Fibroblast of skin of right quadriceps (primary cell): ENCODE measurements around the gene HIVEP2.

Experiments
- DNase-seq: peaks from one replicate; pipeline ENCODE4 v3.0.0-alpha.2; 2013

Gene HIVEP2

GRCh38 chr6:142887517-142887916, 57.5 kb downstream of the HIVEP2 start:
- DNase-seq, result no peak

- DNase-seq, result peak; percentile 63
Measured at GRCh38 chr6:142886431-142887170, 58.4 kb downstream of the HIVEP2 start.

DNA sequence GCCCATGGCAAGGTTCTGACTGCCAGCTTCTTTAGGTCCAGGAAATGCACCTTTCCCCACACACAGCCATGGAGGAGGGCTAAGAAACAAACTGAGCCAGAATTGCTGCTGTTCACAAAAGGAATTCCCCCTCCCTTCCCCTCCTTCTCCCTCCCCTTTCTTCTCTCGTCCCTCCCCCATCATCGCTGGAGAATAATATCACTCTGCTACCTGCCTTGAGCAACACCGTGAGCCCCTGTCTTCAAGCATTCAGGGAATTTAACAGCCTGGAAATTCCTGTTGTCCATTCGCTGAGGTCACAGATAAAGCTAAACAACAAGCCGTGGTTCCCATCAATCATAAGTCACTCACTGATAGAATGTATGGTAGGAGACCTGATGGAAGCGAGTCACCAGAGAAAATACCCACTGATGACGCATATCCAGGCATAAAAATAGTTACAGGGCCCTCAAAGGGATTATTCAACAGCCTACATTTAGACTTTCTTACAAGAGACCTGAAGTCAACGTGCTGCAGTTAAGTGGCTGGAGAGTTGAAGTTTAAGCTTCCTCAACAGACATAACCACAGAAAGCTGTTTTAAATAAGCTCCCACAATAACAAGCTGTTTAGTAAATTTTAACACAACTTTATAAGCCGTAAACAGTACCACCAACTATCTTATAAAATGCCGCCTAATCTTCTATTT, 59.7 kb downstream of the HIVEP2 start:
- DNase-seq, result peak; percentile 99

GRCh38 chr6:142884214-142885035, 60.6 kb downstream of the HIVEP2 start:
- no peak for DNase-seq

GRCh38 chr6:142883011-142883410, 62.0 kb downstream of the HIVEP2 start:
- DNase-seq, result peak; percentile 81

- no peak for DNase-seq
Measured at GRCh38 chr6:142881761-142882160, 63.2 kb downstream of the HIVEP2 start.

DNA sequence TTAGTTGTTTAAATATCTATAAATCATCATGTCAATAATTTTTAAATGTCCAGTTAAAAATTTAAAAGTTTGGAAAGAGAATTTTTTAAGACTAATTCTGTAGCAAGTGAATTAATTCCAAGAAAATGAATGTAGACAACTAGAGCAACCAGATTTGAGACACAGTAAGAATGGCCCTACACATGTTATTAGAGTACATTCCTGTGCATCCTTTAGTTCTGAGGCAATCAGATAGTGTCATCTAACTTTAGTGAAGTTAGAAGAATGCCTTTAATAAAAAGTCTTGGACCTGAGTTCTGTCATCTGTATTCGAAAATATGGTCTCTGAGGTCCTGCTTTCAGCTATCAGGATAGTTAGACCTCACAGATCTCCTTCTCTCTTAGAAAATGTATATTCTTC, 63.7 kb downstream of the HIVEP2 start:
- no peak for DNase-seq

DNA sequence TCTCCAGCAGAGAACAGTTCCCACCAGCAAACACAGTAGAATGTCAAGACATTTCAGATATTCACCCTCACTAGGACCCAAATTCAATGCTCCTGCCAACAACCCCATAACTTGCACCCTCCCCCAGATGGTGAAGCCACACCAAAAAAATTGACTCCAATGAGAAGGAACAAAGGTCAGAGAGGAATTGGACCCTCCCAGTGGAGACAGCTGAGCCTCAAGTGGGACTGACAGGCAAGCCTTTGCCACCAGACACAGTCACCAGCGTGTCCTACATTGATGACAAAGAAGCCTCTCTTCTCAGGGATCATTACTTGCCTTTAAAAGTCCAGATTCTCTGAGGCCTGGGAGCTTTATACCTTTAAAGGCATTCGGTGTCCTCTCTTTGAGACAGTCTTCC, 64.8 kb downstream of the HIVEP2 start:
- no peak for DNase-seq

DNA sequence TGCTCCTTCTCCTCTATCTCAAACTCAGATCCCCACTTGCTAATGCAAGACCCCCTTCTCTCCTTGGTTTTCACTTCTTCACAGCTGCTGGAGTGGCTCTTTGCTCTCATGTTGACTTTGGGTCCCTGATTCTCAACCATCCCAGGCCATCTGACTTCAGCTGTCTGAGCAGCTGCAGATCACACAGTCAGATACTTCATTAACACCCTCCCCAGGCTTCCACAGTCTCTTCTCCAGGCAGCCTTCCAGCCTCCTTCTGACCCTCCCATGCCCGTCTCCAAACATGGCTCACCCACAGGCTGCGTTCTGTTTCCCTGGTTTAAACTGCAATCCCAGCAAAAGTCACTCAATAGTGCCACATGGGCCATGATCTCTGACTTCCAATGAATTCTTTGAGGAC, 65.4 kb downstream of the HIVEP2 start:
- no peak for DNase-seq

- DNase-seq, result no peak
Measured at GRCh38 chr6:142879076-142879475, 65.9 kb downstream of the HIVEP2 start.

DNA sequence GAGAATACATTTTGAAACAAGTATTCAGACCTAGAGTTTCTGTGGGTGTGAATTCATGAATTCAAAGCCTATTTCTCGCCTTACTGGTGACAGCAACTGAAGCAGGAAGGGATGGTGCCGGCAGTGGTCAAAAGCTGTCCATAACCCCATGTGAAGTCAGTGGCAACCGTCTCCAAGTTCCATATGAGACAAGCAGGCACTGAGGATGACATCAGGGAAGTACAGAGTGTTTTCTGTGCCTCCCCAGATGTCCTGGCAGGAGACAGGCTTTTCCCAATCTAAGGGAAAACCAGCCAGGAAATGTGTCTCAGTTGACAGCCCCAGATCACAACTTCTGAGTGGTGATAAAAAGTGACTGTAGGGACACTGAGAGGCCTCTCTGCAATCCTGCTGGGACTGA, 66.6 kb downstream of the HIVEP2 start:
- DNase-seq, result no peak

DNA sequence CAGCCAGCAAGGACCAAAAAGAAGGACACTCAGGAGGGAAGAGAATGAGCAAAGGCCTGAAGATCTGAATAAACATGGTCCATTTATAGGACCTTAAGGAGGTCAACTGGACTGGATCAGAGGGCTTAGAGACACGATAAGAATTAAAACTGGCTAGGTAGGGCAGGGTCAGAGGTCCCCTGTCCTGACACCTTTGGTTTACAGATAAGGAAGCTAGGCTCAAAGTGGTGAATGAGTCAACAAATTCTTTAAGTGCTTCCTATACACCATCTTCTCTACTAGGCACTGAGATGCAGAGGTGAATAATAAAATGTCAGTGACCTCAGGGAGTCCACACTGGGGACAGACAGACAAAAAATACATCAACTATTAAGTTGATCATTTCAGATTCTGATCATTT, 70.3 kb downstream of the HIVEP2 start:
- no peak for DNase-seq

DNA sequence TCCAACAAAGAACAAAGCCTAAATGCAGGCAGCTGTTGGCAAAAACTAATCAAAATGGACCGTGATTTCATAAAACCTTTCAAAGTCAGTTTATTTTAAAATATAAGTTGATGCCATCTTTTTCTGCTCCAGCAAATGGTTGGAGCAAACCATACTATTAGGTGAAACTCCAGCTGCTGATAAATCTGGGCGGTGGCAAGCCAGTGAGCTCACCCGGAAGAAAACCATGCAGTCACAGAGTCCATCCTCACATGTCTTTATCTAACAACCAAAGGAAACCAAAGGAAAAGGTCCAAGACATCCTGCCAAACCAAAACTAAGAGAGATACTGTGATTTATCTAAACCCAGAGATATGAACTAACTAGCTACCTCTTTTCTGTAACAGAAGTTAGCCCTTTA, 72.6 kb downstream of the HIVEP2 start:
- DNase-seq, result no peak

GRCh38 chr6:142871910-142872331, 73.1 kb downstream of the HIVEP2 start:
- DNase-seq, result peak; percentile 85

DNA sequence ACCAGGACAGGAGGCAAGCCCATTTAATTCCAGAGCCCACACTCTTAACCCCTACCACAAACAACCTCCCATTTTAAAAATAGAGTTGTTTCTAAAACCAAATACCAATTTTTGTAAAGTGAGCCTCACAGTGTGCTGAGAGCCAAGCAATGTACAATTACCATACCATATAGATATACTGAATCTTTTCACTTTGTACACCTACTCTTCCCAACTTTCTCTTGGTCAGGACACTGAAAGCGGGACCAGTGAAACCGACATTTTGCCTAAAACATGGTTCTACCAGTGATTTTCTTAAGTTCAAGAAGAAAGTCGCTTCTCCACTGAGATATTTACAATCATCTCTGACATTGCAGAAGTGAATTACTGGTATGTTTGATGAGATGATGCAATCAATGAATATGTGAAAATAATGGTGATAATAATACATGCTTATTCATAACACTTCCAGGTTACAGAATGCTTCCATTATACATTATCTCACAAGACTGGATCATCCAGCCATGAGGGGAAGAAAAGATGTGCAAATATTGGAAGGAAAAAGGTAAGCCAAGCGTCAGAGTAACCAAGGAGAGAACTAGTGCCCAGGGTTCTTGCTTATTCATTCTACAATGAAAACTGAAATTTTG, 74.1 kb downstream of the HIVEP2 start:
- no peak for DNase-seq

- no peak for DNase-seq
Measured at GRCh38 chr6:142868917-142869316, 76.1 kb downstream of the HIVEP2 start.

DNA sequence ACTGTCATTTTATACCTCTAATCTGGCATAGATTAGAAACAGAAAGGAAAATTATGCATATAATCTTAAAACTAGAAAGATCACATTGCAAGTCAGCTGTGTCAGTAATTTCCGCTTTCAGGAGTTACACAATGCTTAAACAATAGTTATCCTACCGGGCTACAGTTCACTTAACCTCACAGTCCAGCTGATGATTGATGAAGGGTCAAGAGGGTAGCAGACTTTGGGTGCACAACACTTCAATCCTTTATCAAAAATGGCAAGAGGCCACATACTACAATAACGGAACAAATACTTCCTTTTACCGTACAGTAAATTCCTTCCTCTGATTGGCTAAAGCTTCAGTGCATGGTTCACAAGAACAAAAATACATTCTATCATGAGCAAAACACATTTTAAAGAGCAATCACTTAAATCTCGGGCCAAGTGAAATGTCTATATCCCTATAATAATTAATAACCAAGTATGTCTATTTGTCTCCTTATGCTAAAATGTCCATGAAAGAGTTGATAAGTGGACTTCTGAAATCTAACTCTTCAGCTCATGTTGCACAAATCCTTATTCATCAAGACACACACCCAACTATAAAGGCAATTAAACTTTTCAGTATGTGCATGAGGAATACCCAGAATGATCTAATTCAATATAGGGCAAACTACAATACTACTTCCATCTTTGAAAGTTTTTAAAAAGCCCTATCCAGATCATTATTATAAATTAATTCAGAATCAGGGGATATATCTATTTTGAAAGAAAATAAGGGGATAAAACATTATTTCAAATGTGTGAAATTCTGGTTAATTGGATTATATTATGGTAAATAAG, 76.8 kb downstream of the HIVEP2 start:
- no peak for DNase-seq

DNA sequence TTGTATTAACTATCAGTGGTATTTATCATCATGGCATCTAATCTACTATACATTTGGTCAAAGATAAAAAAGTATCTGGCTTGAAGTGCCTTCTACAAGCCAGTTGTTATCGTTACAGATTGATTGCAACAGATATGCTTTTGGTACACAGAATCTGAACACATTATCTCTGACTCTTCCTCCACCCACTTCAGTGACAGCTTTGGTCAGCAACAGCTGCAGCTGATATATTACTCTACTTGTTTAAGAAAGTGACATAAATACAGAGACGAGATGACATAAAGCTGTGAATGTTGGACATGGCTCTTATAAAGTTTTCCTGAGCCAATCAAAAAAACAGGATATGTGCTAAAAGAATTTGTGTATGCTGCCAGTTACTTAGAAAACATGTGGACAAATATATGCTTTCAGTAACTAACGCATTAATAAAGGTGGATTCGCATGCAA, 77.6 kb downstream of the HIVEP2 start:
- DNase-seq, result no peak

DNA sequence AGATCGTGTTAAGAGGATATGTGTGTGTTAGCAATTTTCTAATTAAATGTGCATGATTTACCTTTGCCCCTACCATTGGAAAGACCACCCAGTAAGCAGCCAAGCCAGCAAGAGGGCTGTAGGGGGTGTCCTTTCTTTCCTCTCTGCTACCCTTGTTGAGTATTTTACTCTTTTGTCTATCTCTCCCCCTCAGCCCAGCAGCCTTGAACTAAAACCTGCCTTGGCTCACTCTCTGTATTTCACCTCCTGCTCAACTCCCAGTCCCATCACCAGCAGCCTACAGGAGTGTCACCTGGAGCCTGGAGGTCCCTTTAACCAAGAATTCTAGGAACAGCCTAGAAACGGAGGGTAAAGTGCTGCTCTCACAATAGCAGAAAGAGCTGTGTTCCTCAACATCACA, 81.0 kb downstream of the HIVEP2 start:
- DNase-seq, result no peak

- no peak for DNase-seq
Measured at GRCh38 chr6:142861711-142862110, 83.3 kb downstream of the HIVEP2 start.

GRCh38 chr6:142860498-142860897, 84.5 kb downstream of the HIVEP2 start:
- no peak for DNase-seq
